Tibial artery (tissue), 4 donors: ENCODE measurements around the gene DMBT1.

ENCODE experiments used
- DNase-seq, 2 donors: peaks; one replicate each; pipeline ENCODE4 v3.0.0-alpha.2; 2019
- H3K27ac ChIP-seq, 2 donors: fragments of 200-600 bp; sonication (generic) in 1 of 2; 1 replicate in 1 of 2; 2 replicates in 1 of 2; pipeline ENCODE4 v1.5.1; 2018 to 2019; ENCODE audit warnings: mild to moderate bottlenecking in 1 of 2
- H3K27me3 ChIP-seq, 2 donors: fragments of 200-600 bp; sonication (generic) in 1 of 2; one replicate each; pipeline versions ENCODE4 v1.5.1 to v1.6.0; 2016 to 2019
- H3K36me3 ChIP-seq, 3 donors: fragments of 200-600 bp; sonication (generic) in 2 of 3; one replicate each; pipeline ENCODE4 v1.5.1; 2016 to 2019; ENCODE audit warnings: mild to moderate bottlenecking in 2 of 3
- H3K4me1 ChIP-seq, 4 donors: fragments of 200-600 bp; sonication (generic) in 2 of 4; 1 replicate in 3 of 4; 2 replicates in 1 of 4; pipeline ENCODE4 v1.5.1; 2016 to 2019
- H3K4me3 ChIP-seq, 2 donors: fragments of 200-600 bp; sonication (generic) in 1 of 2; 1 replicate in 1 of 2; 2 replicates in 1 of 2; pipeline ENCODE4 v1.5.1; 2018 to 2019; ENCODE audit warnings: mild to moderate bottlenecking in 2 of 2
- H3K9me3 ChIP-seq, 3 donors: fragments of 200-600 bp; sonication (generic) in 1 of 3; one replicate each; pipeline ENCODE4 v1.5.1; 2016 to 2019
- CTCF ChIP-seq, 2 experiments: fragments of 200-600 bp in 1 of 2; fragments of 450-650 bp in 1 of 2; IDR thresholded peaks; one replicate each; pipeline ENCODE4 v1.5.1; 2017 to 2019; ENCODE audit warnings: antibody characterized with exemption in 2 of 2, mild to moderate bottlenecking in 1 of 2, moderate library complexity in 1 of 2
- intact Hi-C: fragments of 100-400 bp; cut with DNase I; formaldehyde crosslinking; loops from one replicate; pipeline ENCODE4 v1.15.0; 2023; ENCODE audit warnings: low total_unique reads

DMBT1 gene

GRCh38 chr10:122567056-122567660 is 6.6 kb downstream of the DMBT1 start:
- peak in 1 of 2 experiments; percentile 34 for TF ChIP-seq CTCF (IDR thresholded peaks at IDR 0.05)
- intact Hi-C loops: loop anchor here (5.0 to 10.0 kb wide), 3 partner anchors 112 to 270 kb away; partner anchors contain the start of gene ARMS2

DNA sequence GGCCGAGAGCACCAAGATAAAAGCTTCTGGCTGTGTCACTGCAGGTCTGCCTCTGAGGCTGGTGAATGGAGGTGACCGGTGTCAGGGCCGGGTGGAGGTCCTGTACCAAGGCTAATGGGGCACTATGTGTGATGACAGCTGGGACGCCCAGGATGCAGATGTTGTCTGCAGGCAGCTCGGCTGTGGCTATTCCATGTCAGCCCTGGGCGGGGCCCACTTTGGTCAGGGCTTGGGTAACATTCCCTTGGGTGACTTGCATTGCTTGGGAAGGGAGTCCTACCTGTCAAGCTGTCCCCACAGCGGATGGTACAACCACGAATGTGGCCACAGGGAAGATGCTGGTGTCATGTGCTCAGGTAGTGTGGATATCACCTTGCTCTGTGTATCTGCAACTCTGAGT is 8.0 kb downstream of the DMBT1 start:
- intact Hi-C loops: loop anchor here (5.0 to 10.0 kb wide), 3 partner anchors 114 to 271 kb away; partner anchors contain the start of gene ARMS2
- TF ChIP-seq CTCF (IDR thresholded peaks at IDR 0.05): no peak

More at GRCh38 chr10:122567056-122567660, 6.6 kb downstream of the DMBT1 start:
- Histone ChIP-seq H3K9me3 (no peaks in the 10 kb centered on the region), H3K27me3 (peaks cover 0 to 4% of the 10 kb centered on the region in 2 donors), H3K36me3 (no peaks in the 10 kb centered on the region), H3K4me3 (no peak overlapping the region), H3K27ac (no peak overlapping the region), H3K4me1 (peaks cover 0 to 8% (median 5%) of the 10 kb centered on the region in 4 donors)
- DNase-seq: no peak

GRCh38 chr10:122570920-122571319 is 10.4 kb downstream of the DMBT1 start:
- intact Hi-C loops: no loop called here
- Histone ChIP-seq H3K27me3 (no peaks in the 10 kb centered on the region), H3K4me3 (no peak overlapping the region), H3K9me3 (peaks cover 0 to 10% (median 7%) of the 10 kb centered on the region in 3 donors), H3K27ac (no peak overlapping the region), H3K36me3 (no peaks in the 10 kb centered on the region), H3K4me1 (peaks cover 0 to 2% (median 2%) of the 10 kb centered on the region in 4 donors)
- DNase-seq: no peak
- TF ChIP-seq CTCF (IDR thresholded peaks at IDR 0.05): no peak

More for the DNA sequence above, 8.0 kb downstream of the DMBT1 start:
- Histone ChIP-seq H3K4me1 (peaks cover 0 to 8% (median 5%) of the 10 kb centered on the region in 4 donors), H3K27ac (no peak overlapping the region), H3K27me3 (no peaks in the 10 kb centered on the region), H3K4me3 (no peak overlapping the region), H3K36me3 (no peaks in the 10 kb centered on the region), H3K9me3 (no peaks in the 10 kb centered on the region)
- DNase-seq: no peak

GRCh38 chr10:122571892-122572291 is 11.3 kb downstream of the DMBT1 start:
- DNase-seq: no peak
- no peak overlapping the region for H3K4me3 ChIP-seq
- H3K9me3 ChIP-seq: peaks cover 0 to 11% (median 7%) of the 10 kb centered on the region in 3 donors
- no peak overlapping the region for H3K27ac ChIP-seq
- H3K4me1 ChIP-seq: no peaks in the 10 kb centered on the region
- TF ChIP-seq CTCF (IDR thresholded peaks at IDR 0.05): no peak
- H3K27me3 ChIP-seq: no peaks in the 10 kb centered on the region
- intact Hi-C loops: no loop called here
- H3K36me3 ChIP-seq: no peaks in the 10 kb centered on the region

DNA sequence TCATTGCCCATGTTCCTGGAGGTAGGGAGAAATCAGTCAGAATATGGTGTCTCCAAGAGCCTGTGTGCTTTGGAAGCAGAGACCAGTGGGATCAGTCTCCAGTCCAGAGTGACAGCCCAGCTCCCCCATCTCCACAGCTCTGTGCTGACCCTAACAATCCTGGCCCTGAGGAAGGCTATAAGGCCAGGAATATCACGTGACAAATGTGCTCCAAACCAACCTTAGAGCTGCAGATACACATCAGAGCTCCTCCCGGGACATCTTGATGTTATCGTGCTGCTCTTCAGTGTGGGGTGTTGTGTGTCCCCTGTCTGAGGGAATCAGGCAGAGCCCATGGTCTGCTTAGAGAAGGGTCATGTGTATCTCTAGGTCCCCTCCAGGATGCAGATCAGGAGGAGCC is 15.2 kb downstream of the DMBT1 start:
- Histone ChIP-seq H3K27ac (no peak overlapping the region), H3K4me1 (no peaks in the 10 kb centered on the region), H3K4me3 (no peak overlapping the region), H3K9me3 (peaks cover 0 to 11% (median 7%) of the 10 kb centered on the region in 3 donors), H3K36me3 (no peaks in the 10 kb centered on the region), H3K27me3 (no peaks in the 10 kb centered on the region)
- no peak for TF ChIP-seq CTCF (IDR thresholded peaks at IDR 0.05)
- intact Hi-C loops: no loop called here
- no peak for DNase-seq
